DOHH2 (cell line): ENCODE measurements around the gene ECT2L.

Source experiments
- CTCF ChIP-seq: fragments of 200-600 bp; sonication (generic); IDR thresholded peaks from one replicate; pipeline ENCODE4 v1.5.1; 2014; ENCODE audit warnings: antibody characterized with exemption, mild to moderate bottlenecking, low read depth, low read length; ENCODE audit not compliant: poor library complexity, severe bottlenecking
- EZH2phosphoT487 ChIP-seq: fragments of 200-600 bp; sonication (generic); IDR thresholded peaks from 2 replicates; pipeline ENCODE4 v1.6.1; 2017; ENCODE audit warnings: borderline replicate concordance, mild to moderate bottlenecking, antibody characterized with exemption, low read length, moderate library complexity, mixed read lengths

- no peak for TF ChIP-seq CTCF
- TF ChIP-seq EZH2phosphoT487, result no peak
Measured at GRCh38 chr6:138868181-138868580, 72.3 kb downstream of the ECT2L start.
